H1 (cell line): ENCODE results near the gene DOCK9. TPM values are rescaled to one million over a fixed set of nuclear protein-coding genes. Genes with fewer than 3 reads are reported as not detected.

Experiments
- CTCF ChIA-PET: fragments of 300-600 bp; sonication (Branson Sonifier 250); formaldehyde crosslinking; loops from one replicate; lab custom pipeline; 2021; ENCODE audit not compliant: partially characterized antibody; lab: Charles Lee
- POLR2A ChIA-PET: fragments of 300-600 bp; sonication (Branson Sonifier 250); formaldehyde crosslinking; loops from one replicate; lab custom pipeline; 2021; ENCODE audit warnings: inconsistent platforms; ENCODE audit not compliant: partially characterized antibody; lab: Charles Lee
- DNase-seq, 2 experiments: peaks; one replicate each; pipeline versions ENCODE4 v3.0.0 to v3.0.0-alpha.2; 2010 to 2022; ENCODE audit warnings: low spot score in 2 of 2, low read depth in 1 of 2, mixed read lengths in 1 of 2
- FAIRE-seq: peaks from 2 replicates; lab custom pipeline; 2011; peaks lifted over from hg19 to GRCh38; lab: Jason Lieb, UNC
- H2AFZ ChIP-seq: 2 replicates; pipeline ENCODE4 v1.8.1; 2012; ENCODE audit warnings: low read length, inconsistent platforms
- H2AK5ac ChIP-seq: 2 replicates; pipeline ENCODE4 v1.6.1; 2013; ENCODE audit warnings: low read depth, low read length
- H2BK120ac ChIP-seq: replicated peaks from 2 replicates; pipeline ENCODE3; 2013; ENCODE audit warnings: low read depth, low read length, inconsistent platforms
- H2BK12ac ChIP-seq: 2 replicates; pipeline ENCODE4 v1.6.1; 2013; ENCODE audit warnings: low read depth, low read length
- H2BK15ac ChIP-seq: 2 replicates; pipeline ENCODE4 v1.6.1; 2013; ENCODE audit warnings: low read length
- H2BK20ac ChIP-seq: 2 replicates; pipeline ENCODE4 v1.6.1; 2013; ENCODE audit warnings: low read length
- H2BK5ac ChIP-seq: 2 replicates; pipeline ENCODE4 v1.6.1; 2013; ENCODE audit warnings: low read depth, low read length
- H3K14ac ChIP-seq: 2 replicates; pipeline ENCODE4 v1.6.1; 2013; ENCODE audit warnings: inconsistent platforms; ENCODE audit not compliant: insufficient read length
- H3K18ac ChIP-seq: 2 replicates; pipeline ENCODE4 v1.6.1; 2013; ENCODE audit warnings: low read length; ENCODE audit errors: extremely low read depth
- H3K23ac ChIP-seq: 2 replicates; pipeline ENCODE4 v1.6.1; 2013; ENCODE audit warnings: inconsistent platforms; ENCODE audit not compliant: insufficient read length
- H3K23me2 ChIP-seq: 2 replicates; pipeline ENCODE4 v1.6.1; 2013; ENCODE audit warnings: low read depth, low read length
- H3K27ac ChIP-seq: 2 replicates; pipeline ENCODE4 v1.6.1; 2011; ENCODE audit warnings: low read depth, low read length, inconsistent platforms
- H3K27me3 ChIP-seq, 4 experiments: replicated peaks in 1 of 4; 1 replicate in 1 of 4; 2 replicates in 3 of 4; pipeline versions ENCODE4 v1.6.1 to v1.8.1; 2011 to 2013; ENCODE audit warnings: low read length in 3 of 4, mild to moderate bottlenecking in 3 of 4, inconsistent platforms in 2 of 4, mixed read lengths in 2 of 4, moderate library complexity in 1 of 4; ENCODE audit not compliant: control insufficient read depth in 3 of 4, insufficient read depth in 3 of 4; ENCODE audit errors: extremely low read depth in 1 of 4
- H3K36me3 ChIP-seq, 4 experiments: 2 replicates each; pipeline versions ENCODE4 v1.6.1 to v1.8.1; 2011 to 2013; ENCODE audit warnings: mild to moderate bottlenecking in 4 of 4, low read length in 3 of 4, moderate library complexity in 2 of 4, control low read depth in 1 of 4, inconsistent platforms in 1 of 4; ENCODE audit not compliant: insufficient read depth in 4 of 4, control insufficient read depth in 2 of 4
- H3K4ac ChIP-seq: replicated peaks from 2 replicates; pipeline ENCODE3; 2013; ENCODE audit warnings: low read length, low read depth, mixed read lengths, inconsistent platforms; ENCODE audit not compliant: insufficient read length
- H3K4me1 ChIP-seq, 4 experiments: replicated peaks in 1 of 4; 1 replicate in 1 of 4; 2 replicates in 3 of 4; pipeline versions ENCODE4 v1.6.1 to v1.8.1; 2011 to 2013; ENCODE audit warnings: low read length in 3 of 4, inconsistent platforms in 2 of 4, mixed read lengths in 1 of 4; ENCODE audit not compliant: insufficient read depth in 4 of 4, control insufficient read depth in 3 of 4
- H3K4me2 ChIP-seq, 2 experiments: 2 replicates each; pipeline versions ENCODE4 v1.6.1 to v1.8.1; 2011 to 2013; ENCODE audit warnings: low read depth in 2 of 2, low read length in 2 of 2, control low read depth in 1 of 2, inconsistent platforms in 1 of 2, mild to moderate bottlenecking in 1 of 2; ENCODE audit not compliant: insufficient read depth in 1 of 2
- H3K4me3 ChIP-seq, 4 experiments: fragments of 200-600, 300-600 bp in 1 of 4; sonication (generic), shearing (Covaris generic), sonication (Bioruptor Twin) in 1 of 4; 2 replicates each; pipeline versions ENCODE4 v1.5.1 to v1.8.1; 2011 to 2016; ENCODE audit warnings: low read length in 4 of 4, low read depth in 3 of 4, control low read depth in 2 of 4, inconsistent platforms in 2 of 4, mild to moderate bottlenecking in 2 of 4, mixed read lengths in 1 of 4, moderate library complexity in 1 of 4; ENCODE audit not compliant: insufficient read depth in 2 of 4; ENCODE audit errors: extremely low read depth in 1 of 4
- H3K56ac ChIP-seq: replicated peaks from 2 replicates; pipeline ENCODE3; 2013; ENCODE audit warnings: low read depth, mild to moderate bottlenecking, mixed read lengths, low read length, inconsistent platforms; ENCODE audit not compliant: insufficient read length
- H3K79me1 ChIP-seq: 2 replicates; pipeline ENCODE4 v1.6.1; 2013; ENCODE audit warnings: low read depth, low read length, control low read depth
- H3K79me2 ChIP-seq, 2 experiments: 2 replicates each; pipeline versions ENCODE4 v1.6.1 to v1.8.1; 2012 to 2013; ENCODE audit warnings: low read length in 2 of 2, mild to moderate bottlenecking in 2 of 2, inconsistent platforms in 1 of 2; ENCODE audit not compliant: insufficient read depth in 2 of 2, control insufficient read depth in 1 of 2
- H3K9ac ChIP-seq, 4 experiments: replicated peaks in 1 of 4; 1 replicate in 1 of 4; 2 replicates in 3 of 4; pipeline versions ENCODE4 v1.6.1 to v1.8.1; 2011 to 2013; ENCODE audit warnings: low read depth in 3 of 4, low read length in 3 of 4, control low read depth in 2 of 4, mild to moderate bottlenecking in 2 of 4, moderate library complexity in 2 of 4, inconsistent platforms in 1 of 4; ENCODE audit errors: extremely low read depth in 1 of 4
- H3K9me3 ChIP-seq, 2 experiments: 2 replicates each; pipeline versions ENCODE4 v1.6.1 to v1.8.1; 2012 to 2013; ENCODE audit warnings: mild to moderate bottlenecking in 2 of 2, moderate library complexity in 2 of 2, control low read depth in 1 of 2, inconsistent platforms in 1 of 2, low read depth in 1 of 2, low read length in 1 of 2, mixed read lengths in 1 of 2; ENCODE audit not compliant: insufficient read depth in 2 of 2
- H4K20me1 ChIP-seq, 2 experiments: replicated peaks in 1 of 2; 2 replicates each; pipeline versions ENCODE3 to v1.8.1; 2011 to 2013; ENCODE audit warnings: inconsistent platforms in 2 of 2, low read length in 2 of 2, mild to moderate bottlenecking in 1 of 2; ENCODE audit not compliant: insufficient read depth in 2 of 2, control insufficient read depth in 1 of 2
- H4K5ac ChIP-seq: 2 replicates; pipeline ENCODE4 v1.6.1; 2013; ENCODE audit warnings: low read length, low read depth, mixed read lengths, inconsistent platforms; ENCODE audit not compliant: insufficient read length
- H4K8ac ChIP-seq: 2 replicates; pipeline ENCODE4 v1.8.0; 2013; ENCODE audit warnings: mild to moderate bottlenecking, moderate library complexity, low read length, inconsistent platforms; ENCODE audit not compliant: insufficient read depth; ENCODE audit errors: extremely low read depth
- H4K91ac ChIP-seq: replicated peaks from 2 replicates; pipeline ENCODE3; 2013; ENCODE audit warnings: low read length, mixed read lengths, inconsistent platforms; ENCODE audit not compliant: insufficient read length
- ASH2L ChIP-seq: fragments of 200-600, 300-600 bp; sonication (generic); IDR thresholded peaks from one replicate; pipeline ENCODE4 v1.7.1; 2017; ENCODE audit warnings: low read length
- BACH1 ChIP-seq: IDR thresholded peaks from 2 replicates; pipeline ENCODE4 v1.6.1; 2012; ENCODE audit warnings: low read length, improper control_type of control experiment
- BRCA1 ChIP-seq: IDR thresholded peaks from 2 replicates; pipeline ENCODE4 v1.6.1; 2012; ENCODE audit warnings: low read depth, low read length, improper control_type of control experiment
- EGR1 ChIP-seq: IDR thresholded peaks from 2 replicates; pipeline ENCODE4 v1.6.1; 2011; ENCODE audit warnings: low read depth, low read length, borderline replicate concordance
- HDAC2 ChIP-seq, 2 experiments: fragments of 300-600 bp in 1 of 2; sonication (generic) in 1 of 2; IDR thresholded peaks; 2 replicates each; pipeline ENCODE4 v1.6.1; 2011 to 2012; ENCODE audit warnings: low read depth in 2 of 2, low read length in 2 of 2, mild to moderate bottlenecking in 2 of 2, moderate library complexity in 2 of 2, borderline replicate concordance in 1 of 2, inconsistent platforms in 1 of 2
- KDM1A ChIP-seq: fragments of 200-600, 300-600 bp; sonication (generic); IDR thresholded peaks from 2 replicates; pipeline ENCODE4 v1.7.1; 2016; ENCODE audit warnings: mild to moderate bottlenecking, low read length, borderline replicate concordance
- KDM5A ChIP-seq: fragments of 200-600 bp; IDR thresholded peaks from 2 replicates; pipeline ENCODE4 v1.7.1; 2012; ENCODE audit warnings: mild to moderate bottlenecking, low read length, inconsistent platforms, mixed read lengths
- NANOG ChIP-seq: IDR thresholded peaks from 2 replicates; pipeline ENCODE4 v1.6.1; 2011; ENCODE audit warnings: low read length, low read depth, mild to moderate bottlenecking, inconsistent platforms; ENCODE audit not compliant: insufficient read depth, poor library complexity, severe bottlenecking
- POLR2AphosphoS5 ChIP-seq: IDR thresholded peaks from 2 replicates; pipeline ENCODE4 v1.6.1; 2011; ENCODE audit warnings: low read depth, low read length
- RXRA ChIP-seq: IDR thresholded peaks from 2 replicates; pipeline ENCODE4 v1.6.1; 2011; ENCODE audit warnings: low read depth, mild to moderate bottlenecking, low read length, moderate library complexity; ENCODE audit not compliant: insufficient read depth
- SIN3A ChIP-seq, 2 experiments: IDR thresholded peaks in 1 of 2; conservative IDR thresholded peaks in 1 of 2; 2 replicates each; pipeline ENCODE4 v1.6.1; 2011 to 2012; ENCODE audit warnings: low read length in 2 of 2, improper control_type of control experiment in 1 of 2, low read depth in 1 of 2, mild to moderate bottlenecking in 1 of 2
- SP4 ChIP-seq: IDR thresholded peaks from 2 replicates; pipeline ENCODE4 v1.6.1; 2012; ENCODE audit warnings: low read length, inconsistent platforms
- TBP ChIP-seq: IDR thresholded peaks from 2 replicates; pipeline ENCODE4 v1.6.1; 2011; ENCODE audit warnings: low read depth, low read length, improper control_type of control experiment
- WGBS, 2 experiments: shearing (Covaris generic) in 1 of 2; methylation state at CpG; one replicate each; pipeline versions ENCODE4 v1.1.6 to v1.1.7; 2013 to 2015; ENCODE audit warnings: low lambda C conversion rate in 2 of 2, mixed read lengths in 2 of 2, inconsistent platforms in 1 of 2, low coverage in 1 of 2, missing lambda C conversion rate in 1 of 2; ENCODE audit not compliant: insufficient replicate concordance in 2 of 2, insufficient coverage in 1 of 2, insufficient read length in 1 of 2; ENCODE audit errors: extremely low coverage in 1 of 2, missing lambda C conversion rate in 1 of 2; 5-methylcytosine and 5-hydroxymethylcytosine counted together
- polyA plus RNA-seq, 7 experiments: library from polyadenylated mRNA; depleted of rRNA in 3 of 7; stranded (reverse) in 5 of 7; unstranded in 2 of 7; fragments of >200 nt in 5 of 7; fragments of 200-250 nt in 2 of 7; gene quantifications; 1 replicate in 5 of 7; 2 replicates in 1 of 7; 4 replicates in 1 of 7; pipeline versions ENCODE4 v1.2.1 to v1.2.3, GENCODE V29; 2011 to 2013; ENCODE audit warnings: missing spikeins in 2 of 7, mixed read lengths in 2 of 7
- total RNA-seq: library from RNA; stranded (reverse); fragmentation: NEBNext Ultra II Directional; extraction: Animal tissue kit (Norgen Biotek cat#: 25700); gene quantifications from 2 replicates; pipeline ENCODE4 v1.2.1, GENCODE V29; 2021
- TF ChIP-seq, protein P1 (sequence below): IDR thresholded peaks from 2 replicates; pipeline ENCODE4 v1.6.1; 2011; ENCODE audit warnings: low read length, improper control_type of control experiment

DOCK9 gene
- total and polyA plus RNA-seq, 2 of the 8 experiments (the other 6 are each of a cell fraction or from before 2014, with no cell fraction given), result 21.6 to 31.5 TPM

DNA sequence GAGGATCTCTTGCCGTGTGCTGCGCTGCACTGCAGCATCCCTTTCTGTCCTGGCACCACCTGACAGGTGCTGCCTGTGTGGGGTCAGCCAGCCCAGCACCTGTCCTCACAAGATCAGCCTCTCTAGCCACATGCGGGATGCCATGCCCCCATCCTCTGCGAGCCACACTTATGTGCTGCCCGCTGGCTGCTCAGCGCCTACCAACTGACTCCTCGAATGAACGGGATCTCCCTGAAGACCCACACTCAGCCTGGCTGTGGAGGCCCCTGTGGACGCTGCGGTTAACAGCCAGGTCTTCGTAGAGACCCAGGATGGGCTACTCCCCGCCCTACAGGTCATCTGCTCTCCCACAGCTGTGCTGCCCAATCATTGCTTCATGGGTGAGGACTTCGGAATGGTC, 106.1 kb downstream of the DOCK9 start:
- Histone ChIP-seq H2AFZ (no peak overlapping the region), H4K91ac (no peak overlapping the region), H3K23ac (no peak overlapping the region), H4K20me1 (no peaks in the 10 kb centered on the region), H4K8ac (no peak overlapping the region), H3K27ac (no peak overlapping the region), H2BK20ac (no peak overlapping the region), H3K79me2 (no peaks in the 10 kb centered on the region), H3K9ac (no peak overlapping the region), H3K79me1 (no peaks in the 10 kb centered on the region), H3K27me3 (no peaks in the 10 kb centered on the region), H3K4me3 (no peak overlapping the region), H3K36me3 (peaks cover 0 to 8% (median 3%) of the 10 kb centered on the region in 4 experiments; a peak in 3 of 8 replicates), H3K4ac (no peak overlapping the region), H3K4me2 (no peak overlapping the region), H3K4me1 (peaks cover 2 to 14% (median 11%) of the 10 kb centered on the region in 4 experiments; a peak in 5 of 7 replicates), H2BK15ac (0 out of 2 replicates have a peak overlapping the region, but pooled peaks have one; percentile 50), H2AK5ac (no peak overlapping the region), H3K56ac (no peak overlapping the region), H2BK120ac (no peak overlapping the region), H3K9me3 (peaks cover 11 to 14% of the 10 kb centered on the region in 2 experiments), H2BK5ac (no peak overlapping the region), H3K14ac (no peak overlapping the region), H2BK12ac (no peak overlapping the region), H3K23me2 (no peaks in the 10 kb centered on the region), H3K18ac (no peak overlapping the region), H4K5ac (no peak overlapping the region)
- CTCF ChIA-PET, result no interaction called here
- DNase-seq (no peak), FAIRE-seq (no peak)
- WGBS, 2 experiments, result 92% methylated on average over 13 of the region's 13 CpGs; no CpG with 5 or more reads in 1 of the 2 experiments
- POLR2A ChIA-PET, result no interaction called here
- no peak for TF ChIP-seq SP4
- no peak for TF ChIP-seq ASH2L
- TF ChIP-seq POLR2AphosphoS5, result no peak
- TF ChIP-seq EGR1, result no peak
- no peak for TF ChIP-seq RXRA
- no peak for TF ChIP-seq KDM5A
- no peak for TF ChIP-seq HDAC2 (IDR thresholded peaks at IDR 0.05; ENCODE audit: borderline replicate concordance in 1 of 2, low read depth in 2 of 2, low read length in 2 of 2)
- no peak for TF ChIP-seq SIN3A (conservative IDR thresholded peaks at IDR 0.05 in 1 of 2, IDR thresholded peaks at IDR 0.05 in 1 of 2; ENCODE audit: low read depth in 1 of 2, low read length in 2 of 2)
- TF ChIP-seq BRCA1, result no peak
- no peak for TF ChIP-seq NANOG
- TF ChIP-seq, protein P1, sequence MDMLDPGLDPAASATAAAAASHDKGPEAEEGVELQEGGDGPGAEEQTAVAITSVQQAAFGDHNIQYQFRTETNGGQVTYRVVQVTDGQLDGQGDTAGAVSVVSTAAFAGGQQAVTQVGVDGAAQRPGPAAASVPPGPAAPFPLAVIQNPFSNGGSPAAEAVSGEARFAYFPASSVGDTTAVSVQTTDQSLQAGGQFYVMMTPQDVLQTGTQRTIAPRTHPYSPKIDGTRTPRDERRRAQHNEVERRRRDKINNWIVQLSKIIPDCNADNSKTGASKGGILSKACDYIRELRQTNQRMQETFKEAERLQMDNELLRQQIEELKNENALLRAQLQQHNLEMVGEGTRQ, result no peak
- TF ChIP-seq KDM1A, result no peak
- TF ChIP-seq BACH1, result no peak
- TF ChIP-seq TBP, result no peak
